NCI-H82 (cell line): ENCODE data around the gene GOLGA6L10.

ENCODE experiments used
- DNase-seq: peaks from one replicate; lab custom pipeline; 2025; lab: John Stamatoyannopoulos, UW

The GOLGA6L10 gene

DNA sequence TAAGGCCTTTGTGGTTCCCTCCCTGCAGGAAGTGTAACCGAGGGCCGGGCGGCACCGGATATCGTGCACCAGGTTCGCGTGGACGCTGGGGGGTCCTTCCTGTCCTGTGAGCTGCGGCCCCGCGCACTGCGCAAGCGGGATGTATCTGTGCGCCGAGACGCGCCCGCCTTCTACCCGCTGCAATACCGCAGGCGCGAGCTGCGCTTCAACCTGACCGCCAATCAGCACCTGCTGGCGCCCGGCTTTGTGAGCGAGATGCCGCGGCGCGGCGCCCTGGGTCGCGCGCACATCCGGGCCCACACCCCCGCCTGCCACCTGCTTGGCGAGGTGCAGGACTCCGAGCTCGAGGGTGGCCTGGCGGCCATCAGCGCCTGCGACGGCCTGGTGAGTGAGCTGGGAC, 50.8 kb downstream of the GOLGA6L10 start:
- no peak for DNase-seq

GRCh38 chr15:82298032-82298431, 51.2 kb downstream of the GOLGA6L10 start:
- no peak for DNase-seq

- DNase-seq = no peak
These were observed 51.7 kb downstream of the GOLGA6L10 start for GRCh38 chr15:82297546-82297945.

GRCh38 chr15:82294061-82294690, 55.1 kb downstream of the GOLGA6L10 start:
- no peak for DNase-seq

DNA sequence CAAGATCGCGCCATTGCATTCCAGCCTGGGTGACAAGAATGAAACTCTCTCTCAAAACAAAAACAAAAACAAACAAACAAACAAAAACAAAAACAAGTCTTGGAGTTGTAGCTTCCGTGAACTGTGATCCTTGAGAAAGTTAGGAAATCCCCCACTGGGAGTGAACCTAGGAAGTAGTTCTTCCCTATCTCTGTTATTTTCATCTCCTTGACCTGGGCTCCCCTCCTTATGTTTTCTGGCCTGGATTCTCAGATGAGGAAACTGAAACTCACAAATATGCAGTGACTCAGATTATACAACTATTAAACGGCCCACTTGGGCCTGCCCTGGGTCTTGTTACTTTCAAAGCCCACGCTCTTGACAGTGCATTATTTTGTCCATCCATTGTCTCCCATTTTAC, 57.0 kb downstream of the GOLGA6L10 start:
- DNase-seq = no peak
